HEK293 (cell line): ENCODE measurements around the gene TOR4A.

Source experiments
- MYNN ChIP-seq: fragments of 450-650 bp; formaldehyde crosslinking; IDR thresholded peaks from 2 replicates; pipeline ENCODE4 v1.5.1; 2016; ENCODE audit warnings: missing biosample characterization, missing genetic modification characterization, borderline replicate concordance
- ZBTB17 ChIP-seq: fragments of 450-650 bp; formaldehyde crosslinking; IDR thresholded peaks from 2 replicates; pipeline ENCODE4 v1.5.1; 2016; ENCODE audit warnings: missing biosample characterization, missing genetic modification characterization
- ZBTB26 ChIP-seq: fragments of 450-650 bp; formaldehyde crosslinking; optimal IDR thresholded peaks from 2 replicates; pipeline ENCODE3; 2016; ENCODE audit warnings: missing biosample characterization, mild to moderate bottlenecking, missing genetic modification characterization
- ZNF19 ChIP-seq: fragments of 450-650 bp; formaldehyde crosslinking; IDR thresholded peaks from 2 replicates; pipeline ENCODE4; 2016; ENCODE audit warnings: missing biosample characterization, missing genetic modification characterization, low read depth
- ZNF549 ChIP-seq: fragments of 450-650 bp; IDR thresholded peaks from 2 replicates; pipeline ENCODE4 v1.5.1; 2018; ENCODE audit warnings: missing biosample characterization, missing genetic modification characterization, mild to moderate bottlenecking, inconsistent platforms, moderate library complexity
- ZNF660 ChIP-seq: fragments of 450-650 bp; IDR thresholded peaks from 2 replicates; pipeline ENCODE4 v1.5.1; 2018; ENCODE audit warnings: missing biosample characterization, mild to moderate bottlenecking, missing genetic modification characterization

GRCh38 chr9:137254624-137255447 lies 22.7 kb upstream of the TOR4A start, which contains the start of gene NELFB:
- no peak for TF ChIP-seq ZNF19 (tag by site-specific recombination)
- peak; percentile 77 for TF ChIP-seq ZBTB26
- TF ChIP-seq ZNF660 (tag by site-specific recombination): peak; percentile 88; the same call in 1 of the 2 replicates
- TF ChIP-seq MYNN: no peak
- TF ChIP-seq ZBTB17 (tag by site-specific recombination): no peak
- no peak for TF ChIP-seq ZNF549 (tag by site-specific recombination)
